Right ventricle myocardium inferior (tissue), 1 donor: ENCODE data around the gene VPS54. TPM values are rescaled to one million over a fixed set of nuclear protein-coding genes. Genes with fewer than 3 reads are reported as not detected.

ENCODE experiments used
- total RNA-seq: library from RNA; stranded (reverse); fragmentation: NEBNext Ultra II Directional; extraction: Animal tissue kit (Norgen Biotek cat#: 25700); gene quantifications from one replicate; pipeline ENCODE4 v1.2.1, GENCODE V29; 2021
- donor health status: DM: no; HTN: yes; CAD: no; lungs with severe emphysema.

The VPS54 gene
- total RNA-seq, 1 donor from 2014 or later, result 10.0 TPM

Other genes with a start within 250 kb of the VPS54 start
- 363 TPM for gene UGP2, start 177.5 kb downstream of the VPS54 start, total RNA-seq
- gene PELI1, start 125.0 kb upstream of the VPS54 start, total RNA-seq, result 6.3 TPM